ENCODE results near the gene PSAT1. TPM values are rescaled to one million over a fixed set of nuclear protein-coding genes. Genes with fewer than 3 reads are reported as not detected.

PSAT1 gene
- total and polyA plus RNA-seq, 2 of the 4 experiments (the other 2 are of a cell fraction): 77.2 to 88.4 TPM

GRCh38 chr9:78288214-78288892 is 8.6 kb upstream of the PSAT1 start:
- Histone ChIP-seq H2AFZ (replicated peaks; ENCODE audit: low read length, poor library complexity) (no peak overlapping the region), H2AK5ac (ENCODE audit: low read depth, low read length) (no peak overlapping the region), H3K9me3 (ENCODE audit: control insufficient read depth, insufficient read depth, low read length) (no peaks in the 10 kb centered on the region), H4K20me1 (ENCODE audit: insufficient read depth, low read length) (no peaks in the 10 kb centered on the region), H3K4me2 (ENCODE audit: low read depth, low read length) (no peak overlapping the region), H3K18ac (ENCODE audit: low read depth, low read length) (peak overlapping the region; percentile 41; the same call in 1 of the 2 replicates), H2AK9ac (replicated peaks; ENCODE audit: low read depth, low read length, poor library complexity) (no peak overlapping the region), H2BK15ac (ENCODE audit: low read depth, low read length) (no peak overlapping the region), H4K8ac (ENCODE audit: low read depth in 2 of 2, low read length in 2 of 2) (no peak overlapping the region), H3K4ac (ENCODE audit: low read depth, low read length) (no peak overlapping the region), H2BK5ac (ENCODE audit: low read depth, low read length, poor library complexity, severe bottlenecking) (no peak overlapping the region), H2BK20ac (ENCODE audit: low read depth, low read length) (no peak overlapping the region), H3K56ac (ENCODE audit: extremely low read depth, insufficient read depth, low read length) (no peak overlapping the region), H3K9me1 (ENCODE audit: insufficient read depth, low read length) (no peaks in the 10 kb centered on the region), H3K36me3 (ENCODE audit: control insufficient read depth, insufficient read depth, low read length) (no peaks in the 10 kb centered on the region), H3K27ac (ENCODE audit: insufficient read depth, low read length) (no peak overlapping the region), H3K4me3 (ENCODE audit: insufficient read depth, low read depth, low read length) (no peak overlapping the region), H3K9ac (ENCODE audit: low read depth, low read length) (no peak overlapping the region), H2BK120ac (ENCODE audit: low read depth, low read length) (no peak overlapping the region), H3K4me1 (ENCODE audit: control insufficient read depth, insufficient read depth, low read length) (no peaks in the 10 kb centered on the region), H3K14ac (replicated peaks; ENCODE audit: low read depth, low read length) (no peak overlapping the region), H4K5ac (ENCODE audit: low read depth, low read length) (no peak overlapping the region), H3K27me3 (ENCODE audit: control insufficient read depth, insufficient read depth, low read length) (no peaks in the 10 kb centered on the region), H3K79me1 (ENCODE audit: low read depth in 1 of 2, low read length in 2 of 2) (no peaks in the 10 kb centered on the region), H4K91ac (ENCODE audit: insufficient read depth, low read depth, low read length) (no peak overlapping the region), H3K23ac (ENCODE audit: low read depth, low read length) (no peak overlapping the region)
- BruUV-seq (replicated peaks): no TSS peak
- TF ChIP-seq SMC3 (IDR thresholded peaks at IDR 0.05; ENCODE audit: low read depth, low read length): no peak
- TF ChIP-seq BHLHE40 (IDR thresholded peaks at IDR 0.05; ENCODE audit: low read depth, low read length): no peak
- no peak for TF ChIP-seq CHD1 (IDR thresholded peaks at IDR 0.05; ENCODE audit: low read depth, low read length)
- no peak for TF ChIP-seq USF2 (IDR thresholded peaks at IDR 0.05; ENCODE audit: low read depth, low read length)
- TF ChIP-seq ELK1 (IDR thresholded peaks at IDR 0.05; ENCODE audit: borderline replicate concordance, low read depth, low read length): no peak
- TF ChIP-seq RFX5 (IDR thresholded peaks at IDR 0.05; ENCODE audit: low read depth, low read length): no peak
- TF ChIP-seq RAD21 (IDR thresholded peaks at IDR 0.05; ENCODE audit: low read length): no peak
- TF ChIP-seq CTCF (conservative IDR thresholded peaks at IDR 0.05; ENCODE audit: low read depth, low read length): no peak
- no peak for TF ChIP-seq MAFK (IDR thresholded peaks at IDR 0.05; ENCODE audit: low read depth, low read length)
- TF ChIP-seq CEBPB (IDR thresholded peaks at IDR 0.05; ENCODE audit: low read depth, low read length): no peak
- no peak for TF ChIP-seq FOS (IDR thresholded peaks at IDR 0.05; ENCODE audit: low read depth, low read length)
- no peak for TF ChIP-seq MAZ (IDR thresholded peaks at IDR 0.05; ENCODE audit: borderline replicate concordance, low read depth, low read length)
- no peak for TF ChIP-seq MXI1 (IDR thresholded peaks at IDR 0.05; ENCODE audit: borderline replicate concordance, low read depth, low read length)
- no peak for TF ChIP-seq POLR2A (IDR thresholded peaks at IDR 0.05; ENCODE audit: low read depth, low read length)
- TF ChIP-seq NFE2L2 (IDR thresholded peaks at IDR 0.05; ENCODE audit: low read depth, low read length): no peak
- TF ChIP-seq RCOR1 (IDR thresholded peaks at IDR 0.05; ENCODE audit: insufficient replicate concordance, low read length): no peak
- WGBS, 2 experiments (ENCODE audit: extremely low coverage in 2 of 2, insufficient read length in 1 of 2): 78% methylated on average over 3 of the region's 8 CpGs; no CpG with 5 or more reads in 1 of the 2 experiments
- ATAC-seq (ENCODE audit: low read depth) (no peak), DNase-seq (no peak)
- intact Hi-C loops (cut with micrococcal nuclease): no loop called here
- CTCF ChIA-PET: no interaction called here
- dilution Hi-C loops (cut with HindIII; ENCODE audit: low sequenced_read_pairs, unreplicated experiment): no loop called here
- POLR2A ChIA-PET (ENCODE audit: unreplicated experiment): no interaction called here
- in situ Hi-C loops (cut with MboI; ENCODE audit: low sequenced_read_pairs): no loop called here

All from IMR-90 (cell line).